BE2C (cell line): ENCODE data around the gene TKTL1.

Source experiments
- DNase-seq: peaks from one replicate; pipeline ENCODE4 v3.0.0-alpha.2; 2020
- H3K27me3 ChIP-seq: fragments of 250-450 bp; sonication (Bioruptor Pico); 2 replicates; pipeline ENCODE4 v1.5.1; 2020; ENCODE audit warnings: mild to moderate bottlenecking
- H3K36me3 ChIP-seq: fragments of 250-450 bp; sonication (Bioruptor Pico); 2 replicates; pipeline ENCODE4 v1.5.1; 2020; ENCODE audit warnings: mild to moderate bottlenecking
- H3K4me1 ChIP-seq: fragments of 250-450 bp; sonication (Bioruptor Pico); 2 replicates; pipeline ENCODE4 v1.5.1; 2020
- H3K4me3 ChIP-seq: 2 replicates; pipeline ENCODE4 v1.5.1; 2011; ENCODE audit warnings: low read depth, low read length
- H3K9me3 ChIP-seq: fragments of 250-450 bp; sonication (Bioruptor Pico); 2 replicates; pipeline ENCODE4 v1.5.1; 2020
- CTCF ChIP-seq: IDR thresholded peaks from 2 replicates; pipeline ENCODE4 v1.5.1; 2012; ENCODE audit warnings: mild to moderate bottlenecking, low read depth, low read length

The TKTL1 gene

GRCh38 chrX:154365997-154366665, 70.5 kb downstream of the TKTL1 start:
- no peak for TF ChIP-seq CTCF
- H3K4me1 ChIP-seq, result no peaks in the 10 kb centered on the region; the same call in none of the 2 replicates
- no peak for DNase-seq
- H3K36me3 ChIP-seq, result peaks cover 71% of the 10 kb centered on the region
- H3K9me3 ChIP-seq, result no peaks in the 10 kb centered on the region
- H3K4me3 ChIP-seq, result no peak overlapping the region
- no peaks in the 10 kb centered on the region for H3K27me3 ChIP-seq

- no peak for TF ChIP-seq CTCF
- Histone ChIP-seq H3K4me3 (no peak overlapping the region), H3K36me3 (peaks cover 66% of the 10 kb centered on the region), H3K27me3 (no peaks in the 10 kb centered on the region), H3K9me3 (no peaks in the 10 kb centered on the region), H3K4me1 (no peaks in the 10 kb centered on the region; the same call in none of the 2 replicates)
- DNase-seq, result no peak
Measured at GRCh38 chrX:154366666-154367055, 71.1 kb downstream of the TKTL1 start.

GRCh38 chrX:154367474-154368308, 72.1 kb downstream of the TKTL1 start:
- no peak for TF ChIP-seq CTCF
- Histone ChIP-seq H3K4me3 (no peak overlapping the region), H3K4me1 (no peaks in the 10 kb centered on the region; the same call in none of the 2 replicates), H3K36me3 (peaks cover 55% of the 10 kb centered on the region), H3K9me3 (no peaks in the 10 kb centered on the region), H3K27me3 (no peaks in the 10 kb centered on the region)
- no peak for DNase-seq

- peaks cover 49% of the 10 kb centered on the region for H3K36me3 ChIP-seq
- TF ChIP-seq CTCF, result no peak
- H3K4me1 ChIP-seq, result no peaks in the 10 kb centered on the region; the same call in none of the 2 replicates
- DNase-seq, result peak; percentile 56
- H3K9me3 ChIP-seq, result no peaks in the 10 kb centered on the region
- no peaks in the 10 kb centered on the region for H3K27me3 ChIP-seq
- H3K4me3 ChIP-seq, result peak overlapping the region; percentile 79
Measured at GRCh38 chrX:154368630-154369448, 73.2 kb downstream of the TKTL1 start.

- Histone ChIP-seq H3K4me1 (no peaks in the 10 kb centered on the region; the same call in none of the 2 replicates), H3K27me3 (no peaks in the 10 kb centered on the region), H3K9me3 (no peaks in the 10 kb centered on the region), H3K4me3 (peak overlapping the region; percentile 79), H3K36me3 (peaks cover 40% of the 10 kb centered on the region)
- peak; percentile 76 for DNase-seq
- no peak for TF ChIP-seq CTCF
Measured at GRCh38 chrX:154369449-154370299, 74.1 kb downstream of the TKTL1 start.
